Neuronal stem cell (in vitro differentiated cells): ENCODE data around the gene ECHS1.

Experiments
- DNase-seq: peaks from one replicate; pipeline ENCODE4 v3.0.0-alpha.2; 2013; ENCODE audit warnings: low spot score
- H2AFZ ChIP-seq: one replicate; pipeline ENCODE4 v1.6.1; 2013; ENCODE audit warnings: mild to moderate bottlenecking, low read length, inconsistent platforms
- H2AK5ac ChIP-seq: 2 replicates; pipeline ENCODE4 v1.6.1; 2013; ENCODE audit warnings: low read depth, mild to moderate bottlenecking, inconsistent platforms, low read length, moderate library complexity, mixed read lengths
- H2BK120ac ChIP-seq: 2 replicates; pipeline ENCODE4 v1.6.1; 2013; ENCODE audit warnings: low read depth, mild to moderate bottlenecking, inconsistent platforms, low read length, moderate library complexity, mixed read lengths
- H2BK12ac ChIP-seq: one replicate; pipeline ENCODE4 v1.6.1; 2013; ENCODE audit warnings: low read length, inconsistent platforms
- H2BK15ac ChIP-seq: 2 replicates; pipeline ENCODE4 v1.6.1; 2013; ENCODE audit warnings: mild to moderate bottlenecking, low read length, inconsistent platforms, mixed read lengths
- H2BK5ac ChIP-seq: one replicate; pipeline ENCODE4 v1.6.1; 2013; ENCODE audit warnings: inconsistent platforms, mild to moderate bottlenecking, low read length, moderate library complexity
- H3K14ac ChIP-seq: one replicate; pipeline ENCODE4 v1.6.1; 2013; ENCODE audit warnings: low read length, inconsistent platforms
- H3K18ac ChIP-seq: 2 replicates; pipeline ENCODE4 v1.6.1; 2013; ENCODE audit warnings: low read length, inconsistent platforms
- H3K23ac ChIP-seq: 2 replicates; pipeline ENCODE4 v1.6.1; 2013; ENCODE audit warnings: low read depth, mild to moderate bottlenecking, mixed read lengths, low read length, inconsistent platforms; ENCODE audit not compliant: poor library complexity
- H3K27ac ChIP-seq: replicated peaks from 3 replicates; pipeline ENCODE4 v1.5.1; 2013; ENCODE audit warnings: low read length, inconsistent platforms
- H3K27me3 ChIP-seq, 3 experiments: 2 replicates each; pipeline ENCODE4 v1.6.1; 2013; ENCODE audit warnings: low read length in 3 of 3, mild to moderate bottlenecking in 2 of 3, inconsistent platforms in 1 of 3, low read depth in 1 of 3, mixed read lengths in 1 of 3, moderate library complexity in 1 of 3; ENCODE audit not compliant: control insufficient read depth in 3 of 3, insufficient read depth in 3 of 3
- H3K36me3 ChIP-seq, 2 donors: replicated peaks in 1 of 2; 2 replicates each; pipeline ENCODE4 v1.6.1; 2013; ENCODE audit warnings: low read length in 2 of 2; ENCODE audit not compliant: control insufficient read depth in 2 of 2, insufficient read depth in 2 of 2
- H3K4ac ChIP-seq: 2 replicates; pipeline ENCODE4 v1.6.1; 2013; ENCODE audit warnings: inconsistent platforms, mild to moderate bottlenecking, low read length, moderate library complexity
- H3K4me1 ChIP-seq, 2 donors: 1 replicate in 1 of 2; 2 replicates in 1 of 2; pipeline ENCODE4 v1.6.1; 2013; ENCODE audit warnings: low read length in 2 of 2, low read depth in 1 of 2; ENCODE audit not compliant: control insufficient read depth in 2 of 2, insufficient read depth in 1 of 2
- H3K4me2 ChIP-seq: one replicate; pipeline ENCODE4 v1.6.1; 2013; ENCODE audit warnings: mild to moderate bottlenecking, low read length, inconsistent platforms; ENCODE audit not compliant: insufficient read depth, poor library complexity, severe bottlenecking
- H3K4me3 ChIP-seq, 2 donors: 2 replicates each; pipeline ENCODE4 v1.5.1; 2013; ENCODE audit warnings: low read length in 2 of 2, mild to moderate bottlenecking in 2 of 2, inconsistent platforms in 1 of 2, moderate library complexity in 1 of 2
- H3K79me1 ChIP-seq: one replicate; pipeline ENCODE4 v1.6.1; 2013; ENCODE audit warnings: low read depth, mild to moderate bottlenecking, inconsistent platforms, low read length, moderate library complexity
- H3K9ac ChIP-seq: one replicate; pipeline ENCODE4 v1.6.1; 2013; ENCODE audit warnings: mild to moderate bottlenecking, low read depth, low read length, inconsistent platforms; ENCODE audit not compliant: poor library complexity
- H3K9me3 ChIP-seq, 2 donors: replicated peaks in 1 of 2; 2 replicates each; pipeline versions ENCODE3 to v1.6.1; 2013; ENCODE audit warnings: low read length in 2 of 2, mild to moderate bottlenecking in 2 of 2, inconsistent platforms in 1 of 2, low read depth in 1 of 2, mixed read lengths in 1 of 2, moderate library complexity in 1 of 2; ENCODE audit not compliant: control insufficient read depth in 2 of 2, insufficient read depth in 1 of 2
- H4K8ac ChIP-seq: one replicate; pipeline ENCODE4 v1.6.1; 2013; ENCODE audit warnings: low read depth, mild to moderate bottlenecking, inconsistent platforms, low read length, moderate library complexity
- H4K91ac ChIP-seq: one replicate; pipeline ENCODE4 v1.6.1; 2013; ENCODE audit warnings: low read length, low read depth, mild to moderate bottlenecking, inconsistent platforms; ENCODE audit not compliant: poor library complexity
- WGBS, 2 donors: extraction: QIAGEN DNeasy Blood & Tissue Kit; methylation state at CpG; one replicate each; pipeline ENCODE4 v1.1.7; 2013; ENCODE audit warnings: missing lambda C conversion rate in 2 of 2, mixed read lengths in 1 of 2; ENCODE audit not compliant: insufficient read length in 2 of 2, insufficient replicate concordance in 1 of 2; ENCODE audit errors: extremely low coverage in 2 of 2; 5-methylcytosine and 5-hydroxymethylcytosine counted together

Gene ECHS1

GRCh38 chr10:133420579-133420978 is 47.4 kb upstream of the ECHS1 start:
- Histone ChIP-seq H3K4ac (no peak overlapping the region), H2BK120ac (no peak overlapping the region), H4K91ac (no peak overlapping the region), H3K9me3 (peaks cover 2 to 5% of the 10 kb centered on the region in 2 donors), H4K8ac (no peak overlapping the region), H3K27me3 (peaks cover 0 to 6% (median 0%) of the 10 kb centered on the region in 3 experiments), H3K14ac (no peak overlapping the region), H3K27ac (no peak overlapping the region), H2BK12ac (no peak overlapping the region), H3K36me3 (peaks cover 16 to 41% of the 10 kb centered on the region in 2 donors), H3K4me2 (no peak overlapping the region), H3K18ac (no peak overlapping the region), H2BK15ac (no peak overlapping the region), H2BK5ac (no peak overlapping the region), H3K9ac (no peak overlapping the region), H3K23ac (no peak overlapping the region), H3K4me1 (no peaks in the 10 kb centered on the region), H3K4me3 (no peak overlapping the region), H2AFZ (no peak overlapping the region), H3K79me1 (peaks cover 2% of the 10 kb centered on the region), H2AK5ac (no peak overlapping the region)
- no CpG with 5 or more reads among the region's 6 CpGs for WGBS, 2 donors
- no peak for DNase-seq

- no peak overlapping the region for H2AFZ ChIP-seq
- no peak overlapping the region for H3K18ac ChIP-seq
- no peak overlapping the region for H2BK15ac ChIP-seq
- no peak overlapping the region for H2BK5ac ChIP-seq
- WGBS, 2 donors, result no CpG with 5 or more reads among the region's 17 CpGs
- no peak overlapping the region for H3K14ac ChIP-seq
- no peak overlapping the region for H2BK12ac ChIP-seq
- no peak overlapping the region for H3K4ac ChIP-seq
- peaks cover 4 to 10% of the 10 kb centered on the region in 2 donors for H3K9me3 ChIP-seq
- H3K79me1 ChIP-seq, result peaks cover 2% of the 10 kb centered on the region
- H3K4me2 ChIP-seq, result no peak overlapping the region
- no peak overlapping the region for H3K27ac ChIP-seq
- no peaks in the 10 kb centered on the region for H3K4me1 ChIP-seq
- no peak for DNase-seq
- peaks cover 22 to 47% of the 10 kb centered on the region in 2 donors for H3K36me3 ChIP-seq
- no peak overlapping the region for H3K9ac ChIP-seq
- H3K4me3 ChIP-seq, result peak overlapping the region in 1 of 2 donors; percentile 27
- peaks cover 0 to 6% (median 0%) of the 10 kb centered on the region in 3 experiments for H3K27me3 ChIP-seq
- no peak overlapping the region for H4K8ac ChIP-seq
- no peak overlapping the region for H4K91ac ChIP-seq
- H2AK5ac ChIP-seq, result no peak overlapping the region
- no peak overlapping the region for H2BK120ac ChIP-seq
- no peak overlapping the region for H3K23ac ChIP-seq
Measured at GRCh38 chr10:133420028-133420427, 46.9 kb upstream of the ECHS1 start.

- Histone ChIP-seq H3K27me3 (peaks cover 0 to 6% (median 0%) of the 10 kb centered on the region in 3 experiments), H2BK120ac (no peak overlapping the region), H3K79me1 (peaks cover 2% of the 10 kb centered on the region), H3K36me3 (peaks cover 22 to 48% of the 10 kb centered on the region in 2 donors), H3K27ac (no peak overlapping the region), H2BK15ac (no peak overlapping the region), H4K8ac (no peak overlapping the region), H3K4me3 (no peak overlapping the region), H2AK5ac (no peak overlapping the region), H4K91ac (no peak overlapping the region), H3K23ac (peak overlapping the region; percentile 90), H2BK12ac (no peak overlapping the region), H3K9me3 (peaks cover 4 to 10% of the 10 kb centered on the region in 2 donors), H3K4ac (no peak overlapping the region), H3K4me1 (no peaks in the 10 kb centered on the region), H2AFZ (no peak overlapping the region), H3K18ac (peak overlapping the region; percentile 54), H3K14ac (peak overlapping the region; percentile 75), H2BK5ac (no peak overlapping the region), H3K4me2 (no peak overlapping the region), H3K9ac (peak overlapping the region; percentile 10)
- no peak for DNase-seq
- WGBS, 2 donors, result no CpG with 5 or more reads among the region's 34 CpGs
Measured at GRCh38 chr10:133419211-133419950, 46.2 kb upstream of the ECHS1 start.

GRCh38 chr10:133418289-133418993 is 45.3 kb upstream of the ECHS1 start:
- Histone ChIP-seq H3K79me1 (peaks cover 2% of the 10 kb centered on the region), H2BK5ac (no peak overlapping the region), H2AK5ac (no peak overlapping the region), H3K9ac (no peak overlapping the region), H4K91ac (no peak overlapping the region), H2BK15ac (no peak overlapping the region), H2BK12ac (no peak overlapping the region), H3K27me3 (peaks cover 0 to 6% (median 0%) of the 10 kb centered on the region in 3 experiments), H3K27ac (no peak overlapping the region), H2AFZ (no peak overlapping the region), H3K14ac (peak overlapping the region; percentile 14), H3K4me3 (no peak overlapping the region), H3K4me1 (no peaks in the 10 kb centered on the region), H2BK120ac (no peak overlapping the region), H3K4me2 (no peak overlapping the region), H3K9me3 (peaks cover 4 to 10% of the 10 kb centered on the region in 2 donors), H3K4ac (no peak overlapping the region), H4K8ac (no peak overlapping the region), H3K36me3 (peaks cover 22 to 52% of the 10 kb centered on the region in 2 donors), H3K18ac (no peak overlapping the region), H3K23ac (no peak overlapping the region)
- no peak for DNase-seq
- no CpG with 5 or more reads among the region's 14 CpGs for WGBS, 2 donors
